HEK293T (cell line): Measurements from ENCODE around the gene SIK2.

Experiments used
- BHLHE40 ChIP-seq: fragments of 450-650 bp; IDR thresholded peaks from 2 replicates; pipeline ENCODE4 v1.6.1; 2016; ENCODE audit warnings: mild to moderate bottlenecking, moderate library complexity, borderline replicate concordance
- CTBP1 ChIP-seq: fragments of 450-650 bp; IDR thresholded peaks from 2 replicates; pipeline ENCODE4 v1.6.1; 2016; ENCODE audit warnings: borderline replicate concordance
- ELF4 ChIP-seq: fragments of 450-650 bp; IDR thresholded peaks from 2 replicates; pipeline ENCODE4 v1.6.1; 2017; ENCODE audit warnings: antibody characterized with exemption
- FOXA1 ChIP-seq: fragments of 450-650 bp; IDR thresholded peaks from 2 replicates; pipeline ENCODE4 v1.6.1; 2016; ENCODE audit warnings: mild to moderate bottlenecking
- FOXK2 ChIP-seq: fragments of 450-650 bp; IDR thresholded peaks from 2 replicates; pipeline ENCODE4 v1.6.1; 2016; ENCODE audit warnings: mild to moderate bottlenecking
- FOXM1 ChIP-seq: fragments of 450-650 bp; IDR thresholded peaks from 2 replicates; pipeline ENCODE4 v1.6.1; 2017; ENCODE audit warnings: mild to moderate bottlenecking, borderline replicate concordance
- HDGF ChIP-seq: fragments of 450-650 bp; IDR thresholded peaks from 2 replicates; pipeline ENCODE4 v1.6.1; 2017; ENCODE audit warnings: antibody characterized with exemption, borderline replicate concordance
- L3MBTL2 ChIP-seq: fragments of 450-650 bp; conservative IDR thresholded peaks from 2 replicates; pipeline ENCODE4 v1.6.1; 2016; ENCODE audit warnings: mild to moderate bottlenecking
- NFRKB ChIP-seq: fragments of 450-650 bp; IDR thresholded peaks from 2 replicates; pipeline ENCODE4 v1.6.1; 2016; ENCODE audit warnings: mild to moderate bottlenecking, moderate library complexity
- PKNOX1 ChIP-seq: fragments of 450-650 bp; IDR thresholded peaks from 2 replicates; pipeline ENCODE4 v1.6.1; 2016
- SP1 ChIP-seq: fragments of 450-650 bp; IDR thresholded peaks from 2 replicates; pipeline ENCODE4 v1.6.1; 2017
- SUZ12 ChIP-seq: fragments of 450-650 bp; IDR thresholded peaks from 2 replicates; pipeline ENCODE4 v1.6.1; 2016; ENCODE audit warnings: mild to moderate bottlenecking
- TARDBP ChIP-seq: fragments of 450-650 bp; IDR thresholded peaks from 2 replicates; pipeline ENCODE4 v1.6.1; 2016
- ZNF384 ChIP-seq: fragments of 450-650 bp; IDR thresholded peaks from 2 replicates; pipeline ENCODE4 v1.6.1; 2016

GRCh38 chr11:111718859-111719258 is 116.6 kb downstream of the SIK2 start:
- no peak for TF ChIP-seq TARDBP
- no peak for TF ChIP-seq FOXA1
- TF ChIP-seq BHLHE40 = no peak
- no peak for TF ChIP-seq FOXK2
- TF ChIP-seq L3MBTL2 = no peak
- no peak for TF ChIP-seq FOXM1
- TF ChIP-seq SP1 = no peak
- TF ChIP-seq HDGF = no peak
- no peak for TF ChIP-seq ELF4
- TF ChIP-seq PKNOX1 = no peak
- no peak for TF ChIP-seq ZNF384
- no peak for TF ChIP-seq NFRKB
- TF ChIP-seq SUZ12 = no peak
- no peak for TF ChIP-seq CTBP1
